Measurements from ENCODE around the gene TEX13A. TPM values are rescaled to one million over a fixed set of nuclear protein-coding genes. Genes with fewer than 3 reads are reported as not detected.

The TEX13A gene, protein sequence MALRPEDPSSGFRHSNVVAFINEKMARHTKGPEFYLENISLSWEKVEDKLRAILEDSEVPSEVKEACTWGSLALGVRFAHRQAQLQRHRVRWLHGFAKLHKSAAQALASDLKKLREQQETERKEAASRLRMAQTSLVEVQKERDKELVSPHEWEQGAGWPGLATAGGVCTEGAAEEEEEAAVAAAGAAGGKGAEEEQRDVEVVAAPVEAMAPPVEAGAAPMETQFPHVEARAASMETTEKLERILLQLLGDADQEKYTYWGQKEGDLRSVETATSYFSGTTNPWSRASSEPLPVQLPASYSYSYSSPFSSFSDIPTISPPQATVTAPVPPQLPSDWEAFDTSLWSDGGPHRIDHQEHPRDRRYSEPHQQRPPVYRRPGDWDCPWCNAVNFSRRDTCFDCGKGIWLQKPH
- not detected for total RNA-seq
- not detected for polyA plus RNA-seq (2013, experiment 1 of 2)
- not detected for polyA plus RNA-seq (2013, experiment 2 of 2)
- long read RNA-seq, experiment 1, result 0 reads
- long read RNA-seq, experiment 2, result 0 reads
- long read RNA-seq, experiment 3, result 0 reads
- long read RNA-seq, experiment 4, result 0 reads

DNA sequence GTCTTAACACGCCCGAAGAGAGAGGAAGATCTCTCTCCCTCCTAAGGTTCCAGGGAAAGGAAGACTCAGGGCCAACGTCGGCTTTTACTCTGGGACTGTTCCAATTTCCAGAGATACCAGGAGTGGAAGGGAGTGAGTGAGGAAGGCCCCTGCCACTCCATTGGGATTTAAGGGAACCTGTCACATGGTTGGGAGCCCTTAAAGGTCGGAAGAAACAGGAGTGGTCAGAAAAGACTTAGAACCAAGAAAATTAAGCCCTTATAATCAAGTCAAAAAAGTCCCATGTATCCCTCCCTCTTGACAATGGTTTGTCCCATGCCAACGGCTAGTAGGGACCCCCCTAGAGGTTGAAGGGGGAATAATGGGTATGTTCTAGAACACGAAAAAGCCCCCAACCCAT lies at the start of gene TEX13A:
Gene TEX13A (minus strand): TSS at position 59 of the 400 bp plus-strand sequence. CDS start 297 bp downstream, outside the sequence.
- no peaks in the 10 kb centered on the region for H3K27me3 Mint-ChIP-seq (ENCODE audit: insufficient read depth)
- no peaks in the 10 kb centered on the region for H3K4me1 Mint-ChIP-seq
- Histone ChIP-seq H3K27me3 (ENCODE audit: control insufficient read depth, insufficient read depth, low read length, poor library complexity, severe bottlenecking) (no peaks in the 10 kb centered on the region), H3K4me1 (ENCODE audit: control insufficient read depth, insufficient read depth, low read length) (no peaks in the 10 kb centered on the region), H3K9ac (ENCODE audit: extremely low read depth, low read length, poor library complexity, severe bottlenecking) (no peak within 1 kb of the TSS), H3K4me3 (ENCODE audit: low read length) (no peak within 1 kb of the TSS), H3K9me3 (ENCODE audit: control insufficient read depth, low read length) (no peaks in the 10 kb centered on the region), H3K36me3 (ENCODE audit: control insufficient read depth, insufficient read depth, low read length) (no peaks in the 10 kb centered on the region), H3K27ac (ENCODE audit: low read depth, low read length) (no peak within 1 kb of the TSS)
- WGBS, 2 experiments (ENCODE audit: insufficient coverage in 1 of 2, insufficient read length in 1 of 2), result 89% methylated on average over 5 of the region's 7 CpGs; no CpG with 5 or more reads in 1 of the 2 experiments
- TF ChIP-seq, protein P1, sequence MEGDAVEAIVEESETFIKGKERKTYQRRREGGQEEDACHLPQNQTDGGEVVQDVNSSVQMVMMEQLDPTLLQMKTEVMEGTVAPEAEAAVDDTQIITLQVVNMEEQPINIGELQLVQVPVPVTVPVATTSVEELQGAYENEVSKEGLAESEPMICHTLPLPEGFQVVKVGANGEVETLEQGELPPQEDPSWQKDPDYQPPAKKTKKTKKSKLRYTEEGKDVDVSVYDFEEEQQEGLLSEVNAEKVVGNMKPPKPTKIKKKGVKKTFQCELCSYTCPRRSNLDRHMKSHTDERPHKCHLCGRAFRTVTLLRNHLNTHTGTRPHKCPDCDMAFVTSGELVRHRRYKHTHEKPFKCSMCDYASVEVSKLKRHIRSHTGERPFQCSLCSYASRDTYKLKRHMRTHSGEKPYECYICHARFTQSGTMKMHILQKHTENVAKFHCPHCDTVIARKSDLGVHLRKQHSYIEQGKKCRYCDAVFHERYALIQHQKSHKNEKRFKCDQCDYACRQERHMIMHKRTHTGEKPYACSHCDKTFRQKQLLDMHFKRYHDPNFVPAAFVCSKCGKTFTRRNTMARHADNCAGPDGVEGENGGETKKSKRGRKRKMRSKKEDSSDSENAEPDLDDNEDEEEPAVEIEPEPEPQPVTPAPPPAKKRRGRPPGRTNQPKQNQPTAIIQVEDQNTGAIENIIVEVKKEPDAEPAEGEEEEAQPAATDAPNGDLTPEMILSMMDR (conservative IDR thresholded peaks at IDR 0.05), result no peak
- no peak within 1 kb of the TSS for H3K27ac Mint-ChIP-seq
- H3K4me3 Mint-ChIP-seq, result no peak within 1 kb of the TSS
- peaks cover 65% of the 10 kb centered on the region for H3K9me3 Mint-ChIP-seq
- DNase-seq, result no peak
- H3K36me3 Mint-ChIP-seq (ENCODE audit: low read depth), result no peaks in the 10 kb centered on the region

DNA sequence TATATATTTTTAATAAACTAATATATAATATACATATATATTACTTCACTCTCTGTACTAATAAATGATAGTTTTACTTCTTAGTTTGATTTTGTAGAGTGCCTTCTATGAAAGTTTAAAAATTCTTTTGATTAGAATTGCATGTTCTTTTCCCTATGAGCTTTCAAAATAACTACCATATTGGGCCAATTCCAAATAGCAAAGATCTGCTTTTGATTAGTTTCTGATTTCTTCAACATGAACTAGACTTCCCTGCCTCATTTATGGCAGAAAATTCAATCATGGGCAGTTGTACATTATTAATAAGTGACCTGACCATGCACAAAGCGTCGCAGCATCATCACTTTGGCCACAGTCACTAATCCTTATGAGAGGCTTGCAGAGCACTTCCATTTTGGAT lies 48.9 kb upstream of the TEX13A start:
- peaks cover 33% of the 10 kb centered on the region for H3K9me3 Mint-ChIP-seq
- 100% methylated on average over 2 of the region's 2 CpGs; no CpG with 5 or more reads in 1 of the 2 experiments for WGBS, 2 experiments (ENCODE audit: insufficient coverage in 1 of 2, insufficient read length in 1 of 2)

DNA sequence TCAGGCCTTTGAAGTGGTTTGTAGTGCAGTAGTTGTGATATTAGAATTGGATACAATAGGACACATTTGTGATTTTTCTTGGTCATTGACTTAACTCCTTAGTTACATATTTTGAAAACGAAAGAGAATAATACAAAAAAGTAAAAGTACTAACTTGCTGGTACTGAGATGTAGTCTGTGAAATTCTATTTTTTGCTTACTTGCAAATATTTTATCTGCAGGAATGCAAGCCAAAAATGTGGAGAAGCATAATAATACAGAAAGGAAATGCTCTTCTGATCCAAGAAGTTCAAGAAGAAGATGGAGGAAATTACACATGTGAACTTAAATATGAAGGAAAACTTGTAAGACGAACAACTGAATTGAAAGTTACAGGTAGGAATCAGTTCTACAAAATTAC lies 46.7 kb upstream of the TEX13A start:
- 93 to 100% methylated on average over 1 to 2 of the region's 2 CpGs for WGBS, 2 experiments (ENCODE audit: insufficient coverage in 1 of 2, insufficient read length in 1 of 2)
- H3K9ac ChIP-seq (ENCODE audit: extremely low read depth, low read length, poor library complexity, severe bottlenecking), result no peak overlapping the region
- Mint-ChIP-seq H3K4me3 (no peak overlapping the region), H3K9me3 (peaks cover 32% of the 10 kb centered on the region), H3K27ac (no peak overlapping the region), H3K36me3 (ENCODE audit: low read depth) (no peaks in the 10 kb centered on the region), H3K4me1 (peaks cover 1% of the 10 kb centered on the region), H3K27me3 (ENCODE audit: insufficient read depth) (peaks cover 23% of the 10 kb centered on the region)
- no peaks in the 10 kb centered on the region for H3K4me1 ChIP-seq (ENCODE audit: control insufficient read depth, insufficient read depth, low read length)
- no peak overlapping the region for H3K27ac ChIP-seq (ENCODE audit: low read depth, low read length)
- TF ChIP-seq, protein P1 (conservative IDR thresholded peaks at IDR 0.05), result no peak
- H3K4me3 ChIP-seq (ENCODE audit: low read length), result no peak overlapping the region
- no peak for DNase-seq
- H3K9me3 ChIP-seq (ENCODE audit: control insufficient read depth, low read length), result no peaks in the 10 kb centered on the region
- H3K27me3 ChIP-seq (ENCODE audit: control insufficient read depth, insufficient read depth, low read length, poor library complexity, severe bottlenecking), result peaks cover 11% of the 10 kb centered on the region
- no peaks in the 10 kb centered on the region for H3K36me3 ChIP-seq (ENCODE audit: control insufficient read depth, insufficient read depth, low read length)

More for the DNA sequence above, 48.9 kb upstream of the TEX13A start:
- Histone ChIP-seq H3K4me1 (ENCODE audit: control insufficient read depth, insufficient read depth, low read length) (no peaks in the 10 kb centered on the region), H3K4me3 (ENCODE audit: low read length) (no peak overlapping the region), H3K36me3 (ENCODE audit: control insufficient read depth, insufficient read depth, low read length) (no peaks in the 10 kb centered on the region), H3K27me3 (ENCODE audit: control insufficient read depth, insufficient read depth, low read length, poor library complexity, severe bottlenecking) (peaks cover 29% of the 10 kb centered on the region), H3K9me3 (ENCODE audit: control insufficient read depth, low read length) (no peaks in the 10 kb centered on the region), H3K9ac (ENCODE audit: extremely low read depth, low read length, poor library complexity, severe bottlenecking) (no peak overlapping the region), H3K27ac (ENCODE audit: low read depth, low read length) (no peak overlapping the region)
- peaks cover 35% of the 10 kb centered on the region for H3K27me3 Mint-ChIP-seq (ENCODE audit: insufficient read depth)
- DNase-seq, result no peak
- no peak overlapping the region for H3K27ac Mint-ChIP-seq
- TF ChIP-seq, protein P1 (conservative IDR thresholded peaks at IDR 0.05), result no peak
- no peak overlapping the region for H3K4me3 Mint-ChIP-seq
- H3K36me3 Mint-ChIP-seq (ENCODE audit: low read depth), result no peaks in the 10 kb centered on the region
- H3K4me1 Mint-ChIP-seq, result peaks cover 6% of the 10 kb centered on the region

Measured in endodermal cell (in vitro differentiated cells).